GM12878 (cell line): Measurements from ENCODE around the gene CYB5D1. TPM values are rescaled to one million over a fixed set of nuclear protein-coding genes. Genes with fewer than 3 reads are reported as not detected.

ENCODE experiments used
- BMI1 ChIP-seq: fragments of 450-650 bp; IDR thresholded peaks from 2 replicates; pipeline ENCODE4 v1.6.1; 2016; ENCODE audit warnings: mild to moderate bottlenecking, moderate library complexity, borderline replicate concordance
- ETV6 ChIP-seq, 2 experiments: fragments of 450-650 bp in 1 of 2; IDR thresholded peaks in 1 of 2; conservative IDR thresholded peaks in 1 of 2; 2 replicates each; pipeline ENCODE4 v1.6.1; 2014; ENCODE audit warnings: antibody characterized with exemption in 1 of 2, borderline replicate concordance in 1 of 2, low read depth in 1 of 2, mild to moderate bottlenecking in 1 of 2, moderate library complexity in 1 of 2
- FOS ChIP-seq: IDR thresholded peaks from 3 replicates; pipeline ENCODE4 v1.6.1; 2011; ENCODE audit warnings: borderline replicate concordance; ENCODE audit not compliant: insufficient read length; ENCODE audit errors: extremely low read depth
- IKZF1 ChIP-seq: fragments of 450-650 bp; conservative IDR thresholded peaks from 2 replicates; pipeline ENCODE4 v1.6.1; 2017; ENCODE audit warnings: antibody characterized with exemption, mild to moderate bottlenecking
- KLF5 ChIP-seq: fragments of 450-650 bp; IDR thresholded peaks from 2 replicates; pipeline ENCODE4 v1.6.1; 2014; ENCODE audit warnings: mild to moderate bottlenecking; ENCODE audit not compliant: partially characterized antibody
- MXI1 ChIP-seq: fragments of 150-350 bp; IDR thresholded peaks from 2 replicates; pipeline ENCODE4 v1.6.1; 2011; ENCODE audit warnings: low read depth, mild to moderate bottlenecking, inconsistent platforms, low read length, improper control_type of control experiment
- NFXL1 ChIP-seq: fragments of 450-650 bp; IDR thresholded peaks from 2 replicates; pipeline ENCODE4 v1.6.1; 2017; ENCODE audit warnings: antibody characterized with exemption, mild to moderate bottlenecking, borderline replicate concordance
- PAX5 ChIP-seq: IDR thresholded peaks from 2 replicates; pipeline ENCODE4 v1.6.1; 2011; ENCODE audit warnings: low read depth, low read length, borderline replicate concordance
- POLR2AphosphoS5 ChIP-seq: IDR thresholded peaks from 2 replicates; pipeline ENCODE4 v1.6.1; 2011; ENCODE audit warnings: mild to moderate bottlenecking, low read length, inconsistent platforms
- SREBF1 ChIP-seq: IDR thresholded peaks from 2 replicates; pipeline ENCODE4 v1.6.1; 2012; ENCODE audit warnings: mild to moderate bottlenecking, low read length
- YY1 ChIP-seq: IDR thresholded peaks from 2 replicates; pipeline ENCODE4 v1.6.1; 2011; ENCODE audit warnings: low read depth, mild to moderate bottlenecking, low read length
- ZBED1 ChIP-seq: IDR thresholded peaks from 2 replicates; pipeline ENCODE4 v1.6.1; 2016; ENCODE audit warnings: borderline replicate concordance
- polyA plus RNA-seq, 11 experiments: library from polyadenylated mRNA; depleted of rRNA in 4 of 11; unstranded in 6 of 11; stranded (reverse) in 5 of 11; fragments of >200 nt; fragmentation: Nextera tagmentation in 4 of 11; fragmentation: Illumina TruSeq in 1 of 11; extraction: Ambion mirVana in 4 of 11; extraction: Trizol in 1 of 11; gene quantifications; 1 replicate in 1 of 11; 2 replicates in 10 of 11; pipeline versions ENCODE4 v1.2.1 to v1.2.3, GENCODE V29; 2011 to 2016; ENCODE audit warnings: inconsistent platforms in 2 of 11, missing spikeins in 2 of 11, low read depth in 1 of 11
- total RNA-seq, 4 experiments: library from RNA; depleted of rRNA in 3 of 4; stranded (reverse); fragments of >200 nt in 3 of 4; fragmentation: Illumina TruSeq in 1 of 4; extraction: Trizol in 1 of 4; gene quantifications; 2 replicates each; pipeline versions ENCODE4 v1.2.1 to v1.2.3, GENCODE V29; 2013 to 2021
- TF ChIP-seq, protein P1 (sequence below): fragments of 450-650 bp; IDR thresholded peaks from 2 replicates; pipeline ENCODE4 v1.6.1; 2017; ENCODE audit warnings: low read depth, mild to moderate bottlenecking, moderate library complexity
- TF ChIP-seq, protein P2 (sequence below): fragments of 450-650 bp; conservative IDR thresholded peaks from 2 replicates; pipeline ENCODE4 v1.6.1; 2017; ENCODE audit warnings: mild to moderate bottlenecking, moderate library complexity
- TF ChIP-seq, protein P3 (sequence below): IDR thresholded peaks from 2 replicates; pipeline ENCODE4 v1.6.1; 2012; ENCODE audit warnings: low read depth, low read length, improper control_type of control experiment
- TF ChIP-seq, protein P4 (sequence below): fragments of 450-650 bp; IDR thresholded peaks from 2 replicates; pipeline ENCODE4 v1.6.1; 2016; ENCODE audit warnings: mild to moderate bottlenecking
- TF ChIP-seq, protein P5 (sequence below): fragments of 450-650 bp; formaldehyde crosslinking; IDR thresholded peaks from 2 replicates; pipeline ENCODE4 v1.5.0; 2022; ENCODE audit warnings: mild to moderate bottlenecking, missing genetic modification characterization

CYB5D1 gene
- total and polyA plus RNA-seq, 10 of the 15 experiments (the other 5 are each of a cell fraction or from before 2014, with no cell fraction given): 1.6 to 8.7 (median 6.4) TPM

DNA sequence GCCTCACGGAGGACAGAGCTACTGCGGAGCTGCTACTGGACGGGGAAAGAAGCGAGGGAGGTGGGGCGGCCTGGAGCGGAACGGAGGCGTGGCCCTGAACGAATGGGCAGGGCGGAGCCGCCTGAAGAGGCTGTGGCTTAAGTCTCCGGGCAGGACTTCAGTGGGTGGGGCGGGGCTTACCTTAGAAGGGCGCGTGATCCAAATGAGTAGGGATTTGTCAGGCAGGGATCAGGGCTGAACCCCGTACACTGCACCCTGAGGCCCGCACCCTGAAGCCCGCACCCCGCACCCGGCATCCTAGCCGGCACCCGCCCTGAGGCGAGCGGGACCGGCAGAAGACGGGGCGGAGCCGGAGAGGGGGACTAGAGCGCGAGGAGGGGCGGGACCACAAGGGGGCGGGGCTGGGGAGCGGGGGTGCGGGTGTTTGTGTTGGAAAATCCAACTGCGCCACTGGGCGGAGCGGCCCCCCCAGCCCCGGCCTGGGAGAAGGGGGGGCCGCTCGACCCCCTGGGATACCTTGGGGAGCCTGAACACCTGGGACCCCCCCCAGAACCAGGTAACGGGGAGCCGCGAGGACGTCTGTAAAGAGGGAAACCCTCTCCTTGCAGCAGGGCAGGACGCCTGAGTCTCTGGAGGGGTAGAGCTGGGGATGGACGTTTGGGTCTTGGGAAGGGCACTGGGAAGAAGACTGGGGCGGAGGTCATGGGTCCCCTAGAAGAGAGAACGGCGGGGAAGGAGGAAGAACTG is 23.8 kb upstream of the CYB5D1 start, which contains the start of gene KDM6B (continued):
- TF ChIP-seq ETV6 (conservative IDR thresholded peaks at IDR 0.05 in 1 of 2, IDR thresholded peaks at IDR 0.05 in 1 of 2; ENCODE audit: borderline replicate concordance in 1 of 2, low read depth in 1 of 2) (no peak), PAX5 (peak; percentile 75; the same call in 1 of the 2 replicates), MXI1 (peak; percentile 32; the same call in 1 of the 2 replicates), POLR2AphosphoS5 (peak; percentile 41; the same call in 1 of the 2 replicates), KLF5 (peak; percentile 29), NFXL1 (no peak), FOS (no peak), BMI1 (no peak), SREBF1 (no peak), IKZF1 (peak; percentile 65; the same call in 1 of the 2 replicates), YY1 (0 out of 2 replicates have a peak, but pooled peaks have one; percentile 7), ZBED1 (no peak)
- TF ChIP-seq, protein P1, sequence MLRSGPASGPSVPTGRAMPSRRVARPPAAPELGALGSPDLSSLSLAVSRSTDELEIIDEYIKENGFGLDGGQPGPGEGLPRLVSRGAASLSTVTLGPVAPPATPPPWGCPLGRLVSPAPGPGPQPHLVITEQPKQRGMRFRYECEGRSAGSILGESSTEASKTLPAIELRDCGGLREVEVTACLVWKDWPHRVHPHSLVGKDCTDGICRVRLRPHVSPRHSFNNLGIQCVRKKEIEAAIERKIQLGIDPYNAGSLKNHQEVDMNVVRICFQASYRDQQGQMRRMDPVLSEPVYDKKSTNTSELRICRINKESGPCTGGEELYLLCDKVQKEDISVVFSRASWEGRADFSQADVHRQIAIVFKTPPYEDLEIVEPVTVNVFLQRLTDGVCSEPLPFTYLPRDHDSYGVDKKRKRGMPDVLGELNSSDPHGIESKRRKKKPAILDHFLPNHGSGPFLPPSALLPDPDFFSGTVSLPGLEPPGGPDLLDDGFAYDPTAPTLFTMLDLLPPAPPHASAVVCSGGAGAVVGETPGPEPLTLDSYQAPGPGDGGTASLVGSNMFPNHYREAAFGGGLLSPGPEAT: peak; percentile 54; the same call in 1 of the 2 replicates
- TF ChIP-seq, protein P2, sequence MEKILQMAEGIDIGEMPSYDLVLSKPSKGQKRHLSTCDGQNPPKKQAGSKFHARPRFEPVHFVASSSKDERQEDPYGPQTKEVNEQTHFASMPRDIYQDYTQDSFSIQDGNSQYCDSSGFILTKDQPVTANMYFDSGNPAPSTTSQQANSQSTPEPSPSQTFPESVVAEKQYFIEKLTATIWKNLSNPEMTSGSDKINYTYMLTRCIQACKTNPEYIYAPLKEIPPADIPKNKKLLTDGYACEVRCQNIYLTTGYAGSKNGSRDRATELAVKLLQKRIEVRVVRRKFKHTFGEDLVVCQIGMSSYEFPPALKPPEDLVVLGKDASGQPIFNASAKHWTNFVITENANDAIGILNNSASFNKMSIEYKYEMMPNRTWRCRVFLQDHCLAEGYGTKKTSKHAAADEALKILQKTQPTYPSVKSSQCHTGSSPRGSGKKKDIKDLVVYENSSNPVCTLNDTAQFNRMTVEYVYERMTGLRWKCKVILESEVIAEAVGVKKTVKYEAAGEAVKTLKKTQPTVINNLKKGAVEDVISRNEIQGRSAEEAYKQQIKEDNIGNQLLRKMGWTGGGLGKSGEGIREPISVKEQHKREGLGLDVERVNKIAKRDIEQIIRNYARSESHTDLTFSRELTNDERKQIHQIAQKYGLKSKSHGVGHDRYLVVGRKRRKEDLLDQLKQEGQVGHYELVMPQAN: peak; percentile 92
- TF ChIP-seq, protein P3, sequence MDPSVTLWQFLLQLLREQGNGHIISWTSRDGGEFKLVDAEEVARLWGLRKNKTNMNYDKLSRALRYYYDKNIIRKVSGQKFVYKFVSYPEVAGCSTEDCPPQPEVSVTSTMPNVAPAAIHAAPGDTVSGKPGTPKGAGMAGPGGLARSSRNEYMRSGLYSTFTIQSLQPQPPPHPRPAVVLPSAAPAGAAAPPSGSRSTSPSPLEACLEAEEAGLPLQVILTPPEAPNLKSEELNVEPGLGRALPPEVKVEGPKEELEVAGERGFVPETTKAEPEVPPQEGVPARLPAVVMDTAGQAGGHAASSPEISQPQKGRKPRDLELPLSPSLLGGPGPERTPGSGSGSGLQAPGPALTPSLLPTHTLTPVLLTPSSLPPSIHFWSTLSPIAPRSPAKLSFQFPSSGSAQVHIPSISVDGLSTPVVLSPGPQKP: no peak
- TF ChIP-seq, protein P4, sequence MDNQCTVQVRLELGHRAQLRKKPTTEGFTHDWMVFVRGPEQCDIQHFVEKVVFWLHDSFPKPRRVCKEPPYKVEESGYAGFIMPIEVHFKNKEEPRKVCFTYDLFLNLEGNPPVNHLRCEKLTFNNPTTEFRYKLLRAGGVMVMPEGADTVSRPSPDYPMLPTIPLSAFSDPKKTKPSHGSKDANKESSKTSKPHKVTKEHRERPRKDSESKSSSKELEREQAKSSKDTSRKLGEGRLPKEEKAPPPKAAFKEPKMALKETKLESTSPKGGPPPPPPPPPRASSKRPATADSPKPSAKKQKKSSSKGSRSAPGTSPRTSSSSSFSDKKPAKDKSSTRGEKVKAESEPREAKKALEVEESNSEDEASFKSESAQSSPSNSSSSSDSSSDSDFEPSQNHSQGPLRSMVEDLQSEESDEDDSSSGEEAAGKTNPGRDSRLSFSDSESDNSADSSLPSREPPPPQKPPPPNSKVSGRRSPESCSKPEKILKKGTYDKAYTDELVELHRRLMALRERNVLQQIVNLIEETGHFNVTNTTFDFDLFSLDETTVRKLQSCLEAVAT: no peak
- TF ChIP-seq, protein P5, sequence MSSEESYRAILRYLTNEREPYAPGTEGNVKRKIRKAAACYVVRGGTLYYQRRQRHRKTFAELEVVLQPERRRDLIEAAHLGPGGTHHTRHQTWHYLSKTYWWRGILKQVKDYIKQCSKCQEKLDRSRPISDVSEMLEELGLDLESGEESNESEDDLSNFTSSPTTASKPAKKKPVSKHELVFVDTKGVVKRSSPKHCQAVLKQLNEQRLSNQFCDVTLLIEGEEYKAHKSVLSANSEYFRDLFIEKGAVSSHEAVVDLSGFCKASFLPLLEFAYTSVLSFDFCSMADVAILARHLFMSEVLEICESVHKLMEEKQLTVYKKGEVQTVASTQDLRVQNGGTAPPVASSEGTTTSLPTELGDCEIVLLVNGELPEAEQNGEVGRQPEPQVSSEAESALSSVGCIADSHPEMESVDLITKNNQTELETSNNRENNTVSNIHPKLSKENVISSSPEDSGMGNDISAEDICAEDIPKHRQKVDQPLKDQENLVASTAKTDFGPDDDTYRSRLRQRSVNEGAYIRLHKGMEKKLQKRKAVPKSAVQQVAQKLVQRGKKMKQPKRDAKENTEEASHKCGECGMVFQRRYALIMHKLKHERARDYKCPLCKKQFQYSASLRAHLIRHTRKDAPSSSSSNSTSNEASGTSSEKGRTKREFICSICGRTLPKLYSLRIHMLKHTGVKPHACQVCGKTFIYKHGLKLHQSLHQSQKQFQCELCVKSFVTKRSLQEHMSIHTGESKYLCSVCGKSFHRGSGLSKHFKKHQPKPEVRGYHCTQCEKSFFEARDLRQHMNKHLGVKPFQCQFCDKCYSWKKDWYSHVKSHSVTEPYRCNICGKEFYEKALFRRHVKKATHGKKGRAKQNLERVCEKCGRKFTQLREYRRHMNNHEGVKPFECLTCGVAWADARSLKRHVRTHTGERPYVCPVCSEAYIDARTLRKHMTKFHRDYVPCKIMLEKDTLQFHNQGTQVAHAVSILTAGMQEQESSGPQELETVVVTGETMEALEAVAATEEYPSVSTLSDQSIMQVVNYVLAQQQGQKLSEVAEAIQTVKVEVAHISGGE (CRISPR knock-in tag): no peak
